Gastroesophageal sphincter (tissue), 4 donors: ENCODE data around the gene UNC93A. TPM values are rescaled to one million over a fixed set of nuclear protein-coding genes. Genes with fewer than 3 reads are reported as not detected.
"Not testable (repeated sequence)": the region's sequence is repeated elsewhere in the genome, so short reads cannot be mapped to it uniquely, and the experiment has no call there.

Experiments
- ATAC-seq: fragments of 150-250 bp; one replicate; pipeline ENCODE4 v1.9.1; 2016; ENCODE audit warnings: mild to moderate bottlenecking, moderate library complexity
- H3K27ac ChIP-seq, 4 donors: fragments of 200-600 bp; sonication (generic) in 3 of 4; 1 replicate in 3 of 4; 2 replicates in 1 of 4; pipeline ENCODE4 v1.5.1; 2016 to 2019
- H3K27me3 ChIP-seq: fragments of 200-600 bp; sonication (generic); one replicate; pipeline ENCODE4 v1.5.1; 2019
- H3K36me3 ChIP-seq, 2 donors: fragments of 200-600 bp; sonication (generic); one replicate each; pipeline ENCODE4 v1.5.1; 2019; ENCODE audit warnings: control low read depth in 1 of 2
- H3K4me1 ChIP-seq, 3 donors: fragments of 200-600 bp; sonication (generic); 1 replicate in 2 of 3; 2 replicates in 1 of 3; pipeline ENCODE4 v1.5.1; 2016 to 2019; ENCODE audit warnings: control low read depth in 2 of 3
- H3K4me3 ChIP-seq, 2 donors: fragments of 200-600 bp; sonication (generic); one replicate each; pipeline ENCODE4 v1.5.1; 2019; ENCODE audit warnings: mild to moderate bottlenecking in 1 of 2, moderate library complexity in 1 of 2
- H3K9me3 ChIP-seq, 3 donors: fragments of 200-600 bp; sonication (generic); one replicate each; pipeline ENCODE4 v1.5.1; 2017 to 2019; ENCODE audit warnings: control low read depth in 2 of 3
- CTCF ChIP-seq, 4 experiments: fragments of 200-600 bp in 2 of 4; fragments of 450-650 bp in 2 of 4; sonication (generic) in 1 of 4; IDR thresholded peaks; one replicate each; pipeline ENCODE4 v1.5.1; 2017 to 2019; ENCODE audit warnings: antibody characterized with exemption in 4 of 4, mild to moderate bottlenecking in 2 of 4, moderate library complexity in 2 of 4
- EP300 ChIP-seq: sonication (generic); formaldehyde crosslinking; IDR thresholded peaks from one replicate; pipeline ENCODE4 v1.6.1; 2017; ENCODE audit warnings: antibody characterized with exemption, mild to moderate bottlenecking
- POLR2A ChIP-seq, 2 donors: fragments of 450-650 bp; IDR thresholded peaks; one replicate each; pipeline ENCODE4 v1.6.1; 2017; ENCODE audit warnings: antibody characterized with exemption in 2 of 2, mild to moderate bottlenecking in 2 of 2, moderate library complexity in 1 of 2
- POLR2AphosphoS5 ChIP-seq: sonication (generic); formaldehyde crosslinking; IDR thresholded peaks from one replicate; pipeline ENCODE4 v1.6.1; 2017; ENCODE audit warnings: antibody characterized with exemption
- WGBS, 2 donors: methylation state at CpG; one replicate each; pipeline ENCODE4 v1.1.5; 2018; ENCODE audit warnings: low coverage in 1 of 2; 5-methylcytosine and 5-hydroxymethylcytosine counted together
- total RNA-seq, 4 donors: library from RNA; depleted of rRNA; stranded (reverse); fragments of >200 nt; gene quantifications; one replicate each; pipeline ENCODE4 v1.1.0, GENCODE V29; 2016

UNC93A gene
- total RNA-seq, 4 donors from 2014 or later = not detected

- Histone ChIP-seq H3K27ac (no peak overlapping the region), H3K36me3 (no peaks in the 10 kb centered on the region), H3K4me1 (peaks cover 0 to 16% (median 0%) of the 10 kb centered on the region in 3 donors), H3K9me3 (no peaks in the 10 kb centered on the region), H3K4me3 (no peak overlapping the region), H3K27me3 (no peaks in the 10 kb centered on the region)
- peak; percentile 29 for ATAC-seq
- 10 to 51% methylated on average over 2 of the region's 2 CpGs for WGBS, 2 donors
- no peak for TF ChIP-seq POLR2A (IDR thresholded peaks at IDR 0.05)
- no peak for TF ChIP-seq CTCF (IDR thresholded peaks at IDR 0.05)
- no peak for TF ChIP-seq POLR2AphosphoS5
- TF ChIP-seq EP300 = no peak
These were observed 20.2 kb downstream of the UNC93A start for GRCh38 chr6:167311286-167311685.

- H3K4me1 ChIP-seq = peaks cover 0 to 16% (median 0%) of the 10 kb centered on the region in 3 donors
- not testable (repeated sequence) for ATAC-seq, H3K4me3 ChIP-seq, H3K36me3 ChIP-seq, H3K9me3 ChIP-seq, H3K27ac ChIP-seq, H3K27me3 ChIP-seq
- 47 to 50% methylated on average over 4 to 6 of the region's 6 CpGs for WGBS, 2 donors
These were observed 20.6 kb downstream of the UNC93A start for GRCh38 chr6:167311691-167312090.

- no peak overlapping the region for H3K27ac ChIP-seq
- no peaks in the 10 kb centered on the region for H3K36me3 ChIP-seq
- 80 to 84% methylated on average over 6 to 7 of the region's 11 CpGs for WGBS, 2 donors
- peaks cover 0 to 16% (median 0%) of the 10 kb centered on the region in 3 donors for H3K4me1 ChIP-seq
- no peak overlapping the region for H3K4me3 ChIP-seq
- no peaks in the 10 kb centered on the region for H3K9me3 ChIP-seq
- TF ChIP-seq EP300 (no peak), POLR2AphosphoS5 (no peak), CTCF (IDR thresholded peaks at IDR 0.05) (no peak), POLR2A (IDR thresholded peaks at IDR 0.05) (no peak)
- no peak for ATAC-seq
- peaks cover 7% of the 10 kb centered on the region for H3K27me3 ChIP-seq
These were observed 23.2 kb downstream of the UNC93A start for GRCh38 chr6:167314180-167314821.

DNA sequence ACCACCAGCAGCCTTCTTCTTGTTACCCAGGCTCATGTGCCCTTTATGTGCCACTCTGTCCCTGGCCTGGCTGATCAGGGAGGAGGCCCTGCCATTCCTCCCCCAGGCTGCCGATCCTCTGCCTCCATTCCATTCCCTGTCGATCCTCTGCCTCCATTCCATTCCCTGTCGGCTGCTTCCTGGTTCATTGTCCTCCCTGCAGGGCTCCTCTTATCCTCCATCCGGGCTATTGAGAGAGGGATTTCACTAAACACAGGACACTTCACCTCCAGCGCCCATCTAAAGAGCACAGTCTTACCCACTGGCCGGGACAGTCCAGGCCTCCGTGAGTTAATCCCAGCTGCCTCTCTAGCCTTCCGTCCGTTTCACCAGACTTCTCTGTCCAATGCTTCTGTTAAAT lies 26.1 kb downstream of the UNC93A start:
- Histone ChIP-seq H3K4me1 (no peaks in the 10 kb centered on the region), H3K27me3 (peaks cover 7% of the 10 kb centered on the region), H3K4me3 (no peak overlapping the region), H3K27ac (no peak overlapping the region), H3K36me3 (no peaks in the 10 kb centered on the region), H3K9me3 (no peaks in the 10 kb centered on the region)
- no peak for ATAC-seq
- TF ChIP-seq CTCF (IDR thresholded peaks at IDR 0.05) (no peak), POLR2AphosphoS5 (no peak), POLR2A (IDR thresholded peaks at IDR 0.05) (no peak), EP300 (no peak)
- WGBS, 2 donors = 40 to 96% methylated on average over 2 to 5 of the region's 9 CpGs

GRCh38 chr6:167318354-167318753 lies 27.2 kb downstream of the UNC93A start:
- H3K4me1 ChIP-seq, H3K36me3 ChIP-seq, H3K4me3 ChIP-seq, ATAC-seq, H3K27ac ChIP-seq, H3K9me3 ChIP-seq, H3K27me3 ChIP-seq: not testable (repeated sequence)
- 100% methylated on average over 1 of the region's 10 CpGs; no CpG with 5 or more reads in 1 of the 2 donors for WGBS, 2 donors

- H3K9me3 ChIP-seq, H3K4me3 ChIP-seq, H3K36me3 ChIP-seq, H3K27ac ChIP-seq, H3K27me3 ChIP-seq, ATAC-seq, H3K4me1 ChIP-seq: not testable (repeated sequence)
- WGBS, 2 donors = 96 to 98% methylated on average over 9 of the region's 10 CpGs
These were observed 27.7 kb downstream of the UNC93A start for GRCh38 chr6:167318856-167319255.

DNA sequence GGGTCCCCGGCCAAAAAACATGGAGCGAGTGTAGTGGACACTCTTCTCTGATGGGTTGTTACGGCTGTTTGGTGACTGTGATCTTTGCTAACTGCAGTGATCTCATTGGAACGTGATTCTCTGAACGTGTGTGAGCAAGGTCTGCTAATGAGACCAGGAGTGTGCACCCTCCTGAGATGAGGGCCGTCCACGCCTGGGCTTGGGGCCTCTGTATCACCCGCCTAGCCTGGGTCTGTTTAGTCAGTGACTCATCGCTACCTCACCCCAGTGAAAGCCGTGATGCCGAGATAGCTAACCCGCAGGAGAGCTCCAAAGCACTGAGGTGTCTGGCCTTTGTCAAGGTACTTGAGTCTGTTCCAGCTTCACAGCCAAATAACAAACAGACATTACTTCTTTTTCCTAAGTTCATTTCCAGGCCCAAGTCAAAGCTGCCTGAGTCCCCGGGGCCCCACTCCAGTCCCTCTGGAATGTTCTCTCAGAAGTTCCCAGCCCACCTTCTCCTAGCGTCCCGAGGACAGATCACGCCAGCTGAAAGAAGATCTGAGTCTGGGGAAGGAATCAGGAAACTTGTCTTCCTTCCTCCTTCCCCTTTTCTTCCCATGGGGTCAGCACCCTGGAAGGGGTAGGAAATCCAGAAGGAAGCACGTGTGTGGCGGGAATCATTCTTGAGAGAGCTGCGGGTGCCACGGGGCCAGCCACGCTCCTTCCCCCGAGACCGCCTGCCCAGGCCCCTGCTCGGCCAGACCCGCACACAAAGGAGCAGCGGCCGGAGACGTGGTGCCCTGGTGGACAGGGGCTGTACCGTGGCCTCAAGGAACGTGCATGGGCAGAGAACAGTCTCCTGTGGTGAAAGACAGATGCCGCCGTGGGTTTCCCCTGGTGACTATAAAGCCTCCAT lies 29.0 kb downstream of the UNC93A start:
- H3K9me3 ChIP-seq, ATAC-seq, H3K27me3 ChIP-seq, H3K36me3 ChIP-seq, H3K4me3 ChIP-seq, H3K27ac ChIP-seq, H3K4me1 ChIP-seq: not testable (repeated sequence)
- 53% methylated on average over 4 of the region's 32 CpGs; no CpG with 5 or more reads in 1 of the 2 donors for whole genome bisulfite sequencing, 2 donors

GRCh38 chr6:167320754-167321056 lies 29.6 kb downstream of the UNC93A start:
- H3K27me3 ChIP-seq, H3K36me3 ChIP-seq, H3K4me1 ChIP-seq, H3K27ac ChIP-seq, H3K4me3 ChIP-seq, ATAC-seq, H3K9me3 ChIP-seq: not testable (repeated sequence)
- 90% methylated on average over 4 of the region's 13 CpGs; no CpG with 5 or more reads in 1 of the 2 donors for WGBS, 2 donors

- H3K9me3 ChIP-seq, H3K36me3 ChIP-seq, H3K27ac ChIP-seq, ATAC-seq, H3K27me3 ChIP-seq, H3K4me1 ChIP-seq, H3K4me3 ChIP-seq: not testable (repeated sequence)
- 74% methylated on average over 3 of the region's 9 CpGs; no CpG with 5 or more reads in 1 of the 2 donors for WGBS, 2 donors
These were observed 30.1 kb downstream of the UNC93A start for GRCh38 chr6:167321185-167321584.
